SU-DHL-6 (cell line): ENCODE results near the gene EDARADD.

Experiments used
- H2AFZ ChIP-seq: fragments of 200-600 bp; sonication (generic); 2 replicates; pipeline ENCODE4 v1.6.1; 2014; ENCODE audit warnings: low read depth, mild to moderate bottlenecking, moderate library complexity, mixed read lengths, antibody characterized with exemption, low read length; ENCODE audit not compliant: severe bottlenecking
- H3F3A ChIP-seq: fragments of 200-600 bp; shearing (Covaris generic); 2 replicates; pipeline ENCODE4 v1.6.0; 2016; ENCODE audit warnings: antibody characterized with exemption, mild to moderate bottlenecking; ENCODE audit not compliant: insufficient read depth
- H3K27ac ChIP-seq: fragments of 200-600 bp; sonication (generic); 2 replicates; pipeline ENCODE4 v1.5.1; 2016; ENCODE audit warnings: low read depth, mild to moderate bottlenecking, low read length, moderate library complexity, mixed read lengths
- H3K27me3 ChIP-seq: fragments of 200-600 bp; sonication (generic), shearing (Covaris generic); 2 replicates; pipeline ENCODE4 v1.6.0; 2014; ENCODE audit warnings: mild to moderate bottlenecking, low read length
- H3K36me3 ChIP-seq: fragments of 200-600 bp; sonication (generic); 2 replicates; pipeline ENCODE4 v1.6.1; 2014; ENCODE audit warnings: mild to moderate bottlenecking, low read length, mixed read lengths
- H3K4me2 ChIP-seq: fragments of 300-600, 200-600 bp; shearing (Covaris generic), sonication (generic); 2 replicates; pipeline ENCODE4 v1.6.0; 2014; ENCODE audit warnings: low read length, low read depth, mild to moderate bottlenecking; ENCODE audit not compliant: poor library complexity, severe bottlenecking
- H3K4me3 ChIP-seq: fragments of 200-600 bp; sonication (generic); 2 replicates; pipeline ENCODE4 v1.5.1; 2014; ENCODE audit warnings: antibody characterized with exemption, low read length, mild to moderate bottlenecking, mixed read lengths; ENCODE audit not compliant: insufficient read depth, poor library complexity, severe bottlenecking
- H3K79me2 ChIP-seq: fragments of 200-600 bp; sonication (generic); 2 replicates; pipeline ENCODE4 v1.6.1; 2014; ENCODE audit warnings: mild to moderate bottlenecking, low read length, moderate library complexity; ENCODE audit not compliant: insufficient read depth
- H3K9ac ChIP-seq: fragments of 200-600 bp; sonication (generic); 2 replicates; pipeline ENCODE4 v1.7.0; 2014; ENCODE audit warnings: mild to moderate bottlenecking, low read length
- H3K9me2 ChIP-seq: fragments of 200-600 bp; sonication (generic); replicated peaks from 2 replicates; pipeline ENCODE4 v1.6.1; 2014; ENCODE audit warnings: low read length; ENCODE audit not compliant: insufficient read depth
- H3K9me3 ChIP-seq: fragments of 200-600 bp; sonication (generic); 2 replicates; pipeline ENCODE4 v1.6.1; 2014; ENCODE audit warnings: low read length, mixed read lengths; ENCODE audit not compliant: insufficient read depth
- H4K20me1 ChIP-seq: fragments of 200-600 bp; sonication (generic); 2 replicates; pipeline ENCODE4 v1.6.1; 2014; ENCODE audit warnings: low read depth, mild to moderate bottlenecking, antibody characterized with exemption, low read length, moderate library complexity, mixed read lengths
- CTCF ChIP-seq: fragments of 200-600 bp; sonication (generic); IDR thresholded peaks from one replicate; pipeline ENCODE4 v1.5.1; 2017; ENCODE audit warnings: antibody characterized with exemption, mild to moderate bottlenecking, low read length, moderate library complexity; ENCODE audit not compliant: insufficient read depth, poor library complexity, severe bottlenecking
- EZH2phosphoT487 ChIP-seq: fragments of 200-600 bp; sonication (generic), shearing (Covaris generic); conservative IDR thresholded peaks from 2 replicates; pipeline ENCODE4 v1.6.1; 2018; ENCODE audit warnings: mild to moderate bottlenecking, antibody characterized with exemption, low read length, moderate library complexity, mixed read lengths

The EDARADD gene

GRCh38 chr1:236397173-236397759 is 3.2 kb downstream of the EDARADD start:
- Histone ChIP-seq H4K20me1 (no peaks in the 10 kb centered on the region), H3K27ac (no peak overlapping the region), H3K9me2 (no peaks in the 10 kb centered on the region), H3F3A (no peaks in the 10 kb centered on the region), H3K4me3 (no peak overlapping the region), H3K9ac (no peak overlapping the region), H3K27me3 (no peaks in the 10 kb centered on the region), H3K4me2 (no peak overlapping the region), H2AFZ (no peak overlapping the region), H3K79me2 (no peaks in the 10 kb centered on the region), H3K9me3 (no peaks in the 10 kb centered on the region), H3K36me3 (no peaks in the 10 kb centered on the region)
- TF ChIP-seq EZH2phosphoT487 (no peak), CTCF (no peak)

GRCh38 chr1:236398538-236398937 is 4.5 kb downstream of the EDARADD start:
- H2AFZ ChIP-seq: no peak overlapping the region
- no peak overlapping the region for H3K27ac ChIP-seq
- H3K79me2 ChIP-seq: no peaks in the 10 kb centered on the region
- no peaks in the 10 kb centered on the region for H3K36me3 ChIP-seq
- no peaks in the 10 kb centered on the region for H3K27me3 ChIP-seq
- TF ChIP-seq CTCF (no peak), EZH2phosphoT487 (no peak)
- no peaks in the 10 kb centered on the region for H3K9me2 ChIP-seq
- H4K20me1 ChIP-seq: no peaks in the 10 kb centered on the region
- H3K4me2 ChIP-seq: no peak overlapping the region
- no peak overlapping the region for H3K4me3 ChIP-seq
- no peaks in the 10 kb centered on the region for H3K9me3 ChIP-seq
- H3F3A ChIP-seq: no peaks in the 10 kb centered on the region
- no peak overlapping the region for H3K9ac ChIP-seq

- H3K79me2 ChIP-seq: no peaks in the 10 kb centered on the region
- H3K4me3 ChIP-seq: no peak overlapping the region
- no peak overlapping the region for H3K9ac ChIP-seq
- no peaks in the 10 kb centered on the region for H3K36me3 ChIP-seq
- no peaks in the 10 kb centered on the region for H4K20me1 ChIP-seq
- TF ChIP-seq EZH2phosphoT487: no peak
- no peak for TF ChIP-seq CTCF
- no peak overlapping the region for H3K4me2 ChIP-seq
- H3K27ac ChIP-seq: no peak overlapping the region
- no peaks in the 10 kb centered on the region for H3K27me3 ChIP-seq
- H3F3A ChIP-seq: no peaks in the 10 kb centered on the region
- H3K9me2 ChIP-seq: no peaks in the 10 kb centered on the region
- no peak overlapping the region for H2AFZ ChIP-seq
- no peaks in the 10 kb centered on the region for H3K9me3 ChIP-seq
These were observed 6.0 kb downstream of the EDARADD start for GRCh38 chr1:236400061-236400603.
